ENCODE results near the gene WWOX. TPM values are rescaled to one million over a fixed set of nuclear protein-coding genes. Genes with fewer than 3 reads are reported as not detected.

Gene WWOX
- total RNA-seq, 5 donors from 2014 or later (not counting 1 experiment from before 2014, with no cell fraction given): 21.2 to 26.0 (median 22.6) TPM

- H3K27me3 Mint-ChIP-seq: peaks cover 8 to 15% of the 10 kb centered on the region in 2 donors
- no peaks in the 10 kb centered on the region for H3K4me1 Mint-ChIP-seq
- 92% methylated on average over 2 of the region's 4 CpGs for WGBS (ENCODE audit: insufficient coverage)
- no peaks in the 10 kb centered on the region for H3K36me3 Mint-ChIP-seq
- POLR2A ChIA-PET: interaction anchor here in 1 of 2 donors (0.6 kb wide), 1 partner anchor 22 kb away, joined by 3 read pairs; no protein-coding TSS in a partner anchor
- CTCF ChIA-PET: interaction anchor here in 1 of 2 donors (0.6 kb wide), 1 partner anchor 28 kb away, joined by 5 read pairs; no protein-coding TSS in a partner anchor
- H3K9me3 ChIP-seq: no peaks in the 10 kb centered on the region
- DNase-seq (no peak), ATAC-seq (replicated peaks in 1 of 4) (no peak)
- no peak overlapping the region for H3K4me3 Mint-ChIP-seq
- H3K27ac ChIP-seq (ENCODE audit: low read length): no peak overlapping the region
- peaks cover 0 to 4% of the 10 kb centered on the region in 2 experiments for H3K27me3 ChIP-seq (replicated peaks in 1 of 2; ENCODE audit: control insufficient read depth in 2 of 2, extremely low read depth in 1 of 2, insufficient read depth in 2 of 2, low read length in 1 of 2)
- H3K4me3 ChIP-seq (ENCODE audit: control insufficient read depth in 1 of 2, extremely low read depth in 1 of 2, low read length in 1 of 2): no peak overlapping the region
- no peaks in the 10 kb centered on the region for H3K9me3 Mint-ChIP-seq
- H3K4me1 ChIP-seq (ENCODE audit: control insufficient read depth in 1 of 2, extremely low read depth in 1 of 2, insufficient read depth in 2 of 2, low read length in 2 of 2): no peaks in the 10 kb centered on the region
- H3K27ac Mint-ChIP-seq: no peak overlapping the region
- H3K36me3 ChIP-seq (ENCODE audit: control insufficient read depth in 2 of 2, extremely low read depth in 1 of 2, insufficient read depth in 1 of 2, low read length in 1 of 2): no peaks in the 10 kb centered on the region
Observed at GRCh38 chr16:78065319-78065718, 34.1 kb upstream of the WWOX start.

- H3K27ac Mint-ChIP-seq: no peak overlapping the region
- H3K4me1 Mint-ChIP-seq: no peaks in the 10 kb centered on the region
- no peak for ATAC-seq (replicated peaks in 1 of 4)
- no peak overlapping the region for H3K4me3 Mint-ChIP-seq
- H3K27me3 Mint-ChIP-seq: peaks cover 8 to 33% of the 10 kb centered on the region in 2 donors
- POLR2A ChIA-PET: no interaction called here
- Histone ChIP-seq H3K4me1 (ENCODE audit: control insufficient read depth in 1 of 2, extremely low read depth in 1 of 2, insufficient read depth in 2 of 2, low read length in 2 of 2) (no peaks in the 10 kb centered on the region), H3K27ac (ENCODE audit: low read length) (no peak overlapping the region), H3K36me3 (ENCODE audit: control insufficient read depth in 2 of 2, extremely low read depth in 1 of 2, insufficient read depth in 1 of 2, low read length in 1 of 2) (no peaks in the 10 kb centered on the region), H3K9me3 (no peaks in the 10 kb centered on the region), H3K27me3 (replicated peaks in 1 of 2; ENCODE audit: control insufficient read depth in 2 of 2, extremely low read depth in 1 of 2, insufficient read depth in 2 of 2, low read length in 1 of 2) (peaks cover 5 to 7% of the 10 kb centered on the region in 2 experiments), H3K4me3 (ENCODE audit: control insufficient read depth in 1 of 2, extremely low read depth in 1 of 2, low read length in 1 of 2) (no peak overlapping the region)
- 95% methylated on average over 3 of the region's 5 CpGs for WGBS (ENCODE audit: insufficient coverage)
- DNase-seq: no peak
- H3K9me3 Mint-ChIP-seq: no peaks in the 10 kb centered on the region
- no peaks in the 10 kb centered on the region for H3K36me3 Mint-ChIP-seq
- CTCF ChIA-PET: interaction anchor here in 1 of 2 donors (0.7 kb wide), 1 partner anchor 75 kb away, joined by 7 read pairs; no protein-coding TSS in a partner anchor
Observed at GRCh38 chr16:78069913-78070312, 29.5 kb upstream of the WWOX start.

- ChIA-PET CTCF (no interaction called here), POLR2A (no interaction called here)
- H3K9me3 ChIP-seq: no peaks in the 10 kb centered on the region
- H3K27me3 Mint-ChIP-seq: peaks cover 8 to 28% of the 10 kb centered on the region in 2 donors
- no peaks in the 10 kb centered on the region for H3K4me1 Mint-ChIP-seq
- DNase-seq (no peak), ATAC-seq (replicated peaks in 1 of 4) (no peak)
- H3K4me3 Mint-ChIP-seq: no peak overlapping the region
- H3K36me3 ChIP-seq (ENCODE audit: control insufficient read depth in 2 of 2, extremely low read depth in 1 of 2, insufficient read depth in 1 of 2, low read length in 1 of 2): no peaks in the 10 kb centered on the region
- no peaks in the 10 kb centered on the region for H3K36me3 Mint-ChIP-seq
- H3K4me3 ChIP-seq (ENCODE audit: control insufficient read depth in 1 of 2, extremely low read depth in 1 of 2, low read length in 1 of 2): no peak overlapping the region
- H3K27me3 ChIP-seq (replicated peaks in 1 of 2; ENCODE audit: control insufficient read depth in 2 of 2, extremely low read depth in 1 of 2, insufficient read depth in 2 of 2, low read length in 1 of 2): peaks cover 5 to 7% of the 10 kb centered on the region in 2 experiments
- H3K4me1 ChIP-seq (ENCODE audit: control insufficient read depth in 1 of 2, extremely low read depth in 1 of 2, insufficient read depth in 2 of 2, low read length in 2 of 2): no peaks in the 10 kb centered on the region
- H3K27ac Mint-ChIP-seq: no peak overlapping the region
- H3K9me3 Mint-ChIP-seq: no peaks in the 10 kb centered on the region
- no peak overlapping the region for H3K27ac ChIP-seq (ENCODE audit: low read length)
- WGBS (ENCODE audit: insufficient coverage): no CpG with 5 or more reads among the region's 5 CpGs
Observed at GRCh38 chr16:78072275-78072674, 27.2 kb upstream of the WWOX start.

GRCh38 chr16:78075800-78076199 is 23.7 kb upstream of the WWOX start:
- ChIA-PET POLR2A (no interaction called here), CTCF (no interaction called here)
- H3K36me3 Mint-ChIP-seq: no peaks in the 10 kb centered on the region
- H3K4me1 Mint-ChIP-seq: no peaks in the 10 kb centered on the region
- H3K27ac Mint-ChIP-seq: no peak overlapping the region
- H3K27me3 Mint-ChIP-seq: peaks cover 7 to 19% of the 10 kb centered on the region in 2 donors
- H3K9me3 ChIP-seq: no peaks in the 10 kb centered on the region
- no peaks in the 10 kb centered on the region for H3K36me3 ChIP-seq (ENCODE audit: control insufficient read depth in 2 of 2, extremely low read depth in 1 of 2, insufficient read depth in 1 of 2, low read length in 1 of 2)
- no peaks in the 10 kb centered on the region for H3K9me3 Mint-ChIP-seq
- H3K27me3 ChIP-seq (replicated peaks in 1 of 2; ENCODE audit: control insufficient read depth in 2 of 2, extremely low read depth in 1 of 2, insufficient read depth in 2 of 2, low read length in 1 of 2): peaks cover 5 to 8% of the 10 kb centered on the region in 2 experiments
- H3K4me3 ChIP-seq (ENCODE audit: control insufficient read depth in 1 of 2, extremely low read depth in 1 of 2, low read length in 1 of 2): no peak overlapping the region
- H3K4me1 ChIP-seq (ENCODE audit: control insufficient read depth in 1 of 2, extremely low read depth in 1 of 2, insufficient read depth in 2 of 2, low read length in 2 of 2): no peaks in the 10 kb centered on the region
- no peak overlapping the region for H3K4me3 Mint-ChIP-seq
- no peak overlapping the region for H3K27ac ChIP-seq (ENCODE audit: low read length)
- ATAC-seq (replicated peaks in 1 of 4) (no peak), DNase-seq (no peak)
- WGBS (ENCODE audit: insufficient coverage): 69% methylated on average over 3 of the region's 3 CpGs

- no peaks in the 10 kb centered on the region for H3K4me1 Mint-ChIP-seq
- H3K27me3 Mint-ChIP-seq: peaks cover 10 to 12% of the 10 kb centered on the region in 2 donors
- no peaks in the 10 kb centered on the region for H3K36me3 Mint-ChIP-seq
- POLR2A ChIA-PET: no interaction called here
- no peak overlapping the region for H3K4me3 Mint-ChIP-seq
- WGBS (ENCODE audit: insufficient coverage): 85% methylated on average over 4 of the region's 4 CpGs
- H3K27ac ChIP-seq (ENCODE audit: low read length): no peak overlapping the region
- CTCF ChIA-PET: interaction anchor here (0.5 to 1.1 kb wide), 2 partner anchors 19 to 717 kb away, joined by 3 to 15 read pairs; no protein-coding TSS in a partner anchor
- no peak for DNase-seq
- H3K27ac Mint-ChIP-seq: no peak overlapping the region
- no peaks in the 10 kb centered on the region for H3K9me3 Mint-ChIP-seq
- H3K4me1 ChIP-seq (ENCODE audit: control insufficient read depth in 1 of 2, extremely low read depth in 1 of 2, insufficient read depth in 2 of 2, low read length in 2 of 2): no peaks in the 10 kb centered on the region
- H3K9me3 ChIP-seq: no peaks in the 10 kb centered on the region
- no peak overlapping the region for H3K4me3 ChIP-seq (ENCODE audit: control insufficient read depth in 1 of 2, extremely low read depth in 1 of 2, low read length in 1 of 2)
- H3K27me3 ChIP-seq (replicated peaks in 1 of 2; ENCODE audit: control insufficient read depth in 2 of 2, extremely low read depth in 1 of 2, insufficient read depth in 2 of 2, low read length in 1 of 2): peaks cover 0 to 9% of the 10 kb centered on the region in 2 experiments
- no peaks in the 10 kb centered on the region for H3K36me3 ChIP-seq (ENCODE audit: control insufficient read depth in 2 of 2, extremely low read depth in 1 of 2, insufficient read depth in 1 of 2, low read length in 1 of 2)
- ATAC-seq (replicated peaks in 1 of 4): no peak
Observed at GRCh38 chr16:78081341-78081740, 18.1 kb upstream of the WWOX start.

GRCh38 chr16:78091419-78091818 is 8.0 kb upstream of the WWOX start:
- Histone ChIP-seq H3K9me3 (no peaks in the 10 kb centered on the region), H3K27ac (ENCODE audit: low read length) (no peak overlapping the region), H3K27me3 (replicated peaks in 1 of 2; ENCODE audit: control insufficient read depth in 2 of 2, extremely low read depth in 1 of 2, insufficient read depth in 2 of 2, low read length in 1 of 2) (peaks cover 0 to 5% of the 10 kb centered on the region in 2 experiments), H3K4me1 (ENCODE audit: control insufficient read depth in 1 of 2, extremely low read depth in 1 of 2, insufficient read depth in 2 of 2, low read length in 2 of 2) (no peaks in the 10 kb centered on the region), H3K4me3 (ENCODE audit: control insufficient read depth in 1 of 2, extremely low read depth in 1 of 2, low read length in 1 of 2) (no peak overlapping the region), H3K36me3 (ENCODE audit: control insufficient read depth in 2 of 2, extremely low read depth in 1 of 2, insufficient read depth in 1 of 2, low read length in 1 of 2) (no peaks in the 10 kb centered on the region)
- H3K9me3 Mint-ChIP-seq: no peaks in the 10 kb centered on the region
- ChIA-PET POLR2A (no interaction called here), CTCF (interaction anchor here in 1 of 2 donors (0.6 kb wide), 1 partner anchor 30 kb away, joined by 5 read pairs; no protein-coding TSS in a partner anchor)
- no peaks in the 10 kb centered on the region for H3K4me1 Mint-ChIP-seq
- peaks cover 12 to 19% of the 10 kb centered on the region in 2 donors for H3K27me3 Mint-ChIP-seq
- no peak for DNase-seq
- no peak overlapping the region for H3K27ac Mint-ChIP-seq
- ATAC-seq (replicated peaks in 1 of 4): no peak
- no peaks in the 10 kb centered on the region for H3K36me3 Mint-ChIP-seq
- no peak overlapping the region for H3K4me3 Mint-ChIP-seq
- 100% methylated on average over 1 of the region's 1 CpG for WGBS (ENCODE audit: insufficient coverage)
